HG02763 (cell line): ENCODE data around the gene ZNF710.
"Not testable (repeated sequence)": the region's sequence is repeated elsewhere in the genome, so short reads cannot be mapped to it uniquely, and the experiment has no call there.

ENCODE experiments used
- ATAC-seq: cut with Tn5 transposase; IDR thresholded peaks from one replicate; pipeline ENCODE4 v1.9.1; 2021; ENCODE audit warnings: mild to moderate bottlenecking, moderate library complexity; ENCODE audit not compliant: unreplicated experiment

ZNF710 gene

DNA sequence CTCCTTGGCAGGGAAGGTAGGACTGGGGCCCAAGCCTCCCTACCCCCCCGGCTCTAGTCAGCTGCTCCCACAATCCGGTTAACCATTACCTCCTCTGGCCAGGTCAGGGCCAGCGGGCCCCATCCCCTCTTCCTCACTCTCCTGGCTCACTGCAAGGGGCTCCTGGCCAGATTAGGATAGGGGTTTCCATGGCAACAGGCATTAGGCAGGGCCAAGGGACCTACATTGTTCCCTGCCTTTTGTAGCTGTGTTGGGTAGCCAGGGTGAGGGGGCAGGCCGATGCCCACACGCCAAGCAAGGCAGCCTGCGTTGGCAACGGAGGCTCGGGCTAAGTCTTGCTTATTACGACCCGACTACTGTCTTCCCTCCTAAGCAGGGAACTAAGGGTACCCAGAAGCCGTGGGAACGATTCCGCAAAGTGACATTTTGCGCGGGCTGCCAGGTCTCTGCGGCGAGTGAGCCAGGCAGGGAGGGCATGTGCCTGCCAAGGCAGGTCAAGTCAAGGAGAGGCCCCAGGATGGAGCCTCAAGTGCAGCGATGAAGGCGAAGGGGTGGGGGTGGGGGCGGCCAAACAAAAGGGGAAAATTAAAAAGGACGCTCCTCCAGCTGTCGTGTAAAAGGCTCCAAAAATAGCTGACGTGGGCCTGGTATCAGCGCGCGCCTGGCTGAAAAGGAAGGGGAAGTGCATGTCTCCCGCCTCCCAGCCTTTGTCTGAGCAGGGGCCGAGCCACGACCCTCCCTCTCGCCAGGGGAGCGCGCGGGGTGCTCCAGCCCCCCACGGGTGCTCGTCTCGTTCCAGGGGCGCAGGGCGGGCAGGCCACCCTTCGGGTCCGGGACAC is 100.2 kb downstream of the ZNF710 start:
- ATAC-seq = no peak

DNA sequence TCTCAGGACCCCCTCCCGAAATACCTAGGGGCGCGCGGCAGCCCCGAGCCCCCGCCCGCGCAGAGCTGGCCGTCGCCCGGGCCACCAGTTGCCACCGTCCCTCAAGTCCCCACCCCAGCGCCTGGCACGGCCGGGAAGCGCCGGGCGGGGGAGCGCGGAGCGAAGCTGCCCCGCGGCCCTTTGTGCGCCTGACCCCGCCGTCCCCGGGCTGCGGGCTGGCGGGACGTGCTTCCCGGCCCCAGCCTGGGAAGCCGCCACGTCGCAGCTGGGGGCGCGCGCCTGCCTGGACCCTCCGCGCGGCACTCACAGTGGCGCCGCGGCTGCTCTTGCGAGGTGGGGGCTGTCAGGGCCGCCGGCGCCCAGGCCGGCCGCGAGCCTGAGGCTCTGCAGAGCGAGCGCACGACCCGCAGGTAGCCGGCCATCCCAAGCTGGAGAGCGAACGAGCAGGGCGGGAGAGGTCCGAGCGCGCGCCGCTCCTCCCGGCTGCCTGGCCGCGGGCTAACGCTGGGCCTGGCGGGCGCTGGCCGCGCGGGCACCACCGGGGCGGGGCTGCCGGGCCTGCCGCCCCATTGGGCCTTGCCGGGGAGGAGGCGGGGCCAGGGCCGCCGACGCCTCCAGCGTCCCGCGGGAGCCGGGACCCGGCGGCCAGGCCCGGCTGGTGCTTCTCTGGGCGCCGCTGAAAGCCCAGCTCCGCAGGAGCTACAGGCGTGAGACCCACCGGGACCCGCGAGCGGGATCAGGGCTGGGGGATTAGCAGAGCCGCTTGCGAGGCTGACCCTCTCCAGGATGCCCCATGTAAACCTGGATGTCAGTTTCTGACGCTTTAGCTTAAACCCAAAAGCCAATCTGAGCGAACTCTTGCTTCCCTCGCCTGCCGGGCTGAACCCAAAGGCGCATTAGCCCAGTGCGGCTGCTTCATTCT is 101.1 kb downstream of the ZNF710 start, which contains the start of gene IDH2:
Gene IDH2, minus strand, starts transcription at position 500 of the 922 bp plus-strand sequence. Its CDS starts 78 bp downstream, at position 422.
- ATAC-seq = peak; percentile 63

- ATAC-seq = no peak
Observed at GRCh38 chr15:90103701-90104329, 102.7 kb downstream of the ZNF710 start.

DNA sequence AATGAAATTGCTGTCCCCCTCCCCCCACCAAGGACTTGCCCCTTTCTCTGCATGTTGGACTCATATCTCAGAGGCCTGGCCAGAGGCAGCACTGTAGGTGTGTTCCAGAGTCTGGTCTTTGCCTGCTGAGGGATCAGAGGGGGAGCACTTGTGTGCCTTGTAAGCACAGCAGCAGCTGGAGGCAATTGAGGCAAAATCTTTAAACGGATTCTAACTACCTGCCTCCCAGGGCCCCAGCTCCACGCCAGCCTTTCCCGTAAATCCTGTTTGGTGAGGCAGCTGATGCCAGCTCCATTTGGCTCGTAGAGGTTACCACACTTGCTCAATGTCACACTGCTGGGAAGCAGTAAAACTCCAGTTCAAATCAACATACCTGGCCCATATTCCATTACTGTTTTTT is 103.4 kb downstream of the ZNF710 start:
- no peak for ATAC-seq

GRCh38 chr15:90105521-90105920 is 104.4 kb downstream of the ZNF710 start:
- no peak for ATAC-seq

DNA sequence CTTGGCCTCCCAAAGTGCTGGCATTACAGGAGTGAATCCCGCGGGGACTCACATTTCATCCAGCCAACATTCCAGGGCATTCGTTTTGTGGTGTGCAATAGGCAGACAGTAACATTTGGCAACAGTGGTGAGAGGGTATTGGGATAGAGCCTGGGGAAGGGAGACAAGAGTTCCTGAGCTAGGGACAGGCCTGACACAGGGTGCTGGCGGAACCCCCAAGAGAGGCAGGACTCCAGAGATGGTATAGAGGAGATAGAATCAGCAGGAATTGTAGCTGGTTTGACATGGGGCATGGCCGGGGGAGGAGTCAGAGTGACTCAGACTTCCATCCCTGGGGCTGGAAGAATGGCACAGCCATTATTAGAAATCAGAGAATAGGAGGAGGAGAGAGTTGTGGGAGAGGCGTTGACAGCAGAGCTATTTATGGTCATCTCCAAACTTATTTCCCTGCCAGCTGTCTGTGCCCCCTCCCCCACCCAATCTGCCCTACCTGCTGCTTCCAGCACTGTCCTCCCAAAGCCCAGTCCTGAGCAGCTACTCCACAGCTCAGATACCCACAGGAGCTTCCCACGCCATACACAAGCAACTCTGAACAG is 105.5 kb downstream of the ZNF710 start:
- no peak for ATAC-seq

DNA sequence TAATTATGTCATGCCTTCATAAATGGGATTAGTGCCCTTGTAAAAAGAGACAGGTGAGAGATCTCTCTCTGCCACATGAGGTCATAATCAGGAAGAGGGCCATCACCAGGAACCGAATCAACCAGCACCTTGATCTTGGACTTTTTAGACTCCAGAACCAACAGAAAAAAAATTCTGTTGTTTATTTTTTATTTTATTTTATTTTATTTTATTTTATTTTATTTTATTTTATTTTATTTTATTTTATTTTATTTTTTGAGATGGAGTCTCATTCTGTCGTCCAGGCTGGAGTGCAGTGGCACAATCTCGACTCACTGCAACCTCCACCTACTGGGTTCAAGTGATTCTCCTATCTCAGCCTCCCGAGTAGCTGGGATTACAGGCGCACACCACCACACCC is 106.9 kb downstream of the ZNF710 start:
- not testable (repeated sequence) for ATAC-seq

DNA sequence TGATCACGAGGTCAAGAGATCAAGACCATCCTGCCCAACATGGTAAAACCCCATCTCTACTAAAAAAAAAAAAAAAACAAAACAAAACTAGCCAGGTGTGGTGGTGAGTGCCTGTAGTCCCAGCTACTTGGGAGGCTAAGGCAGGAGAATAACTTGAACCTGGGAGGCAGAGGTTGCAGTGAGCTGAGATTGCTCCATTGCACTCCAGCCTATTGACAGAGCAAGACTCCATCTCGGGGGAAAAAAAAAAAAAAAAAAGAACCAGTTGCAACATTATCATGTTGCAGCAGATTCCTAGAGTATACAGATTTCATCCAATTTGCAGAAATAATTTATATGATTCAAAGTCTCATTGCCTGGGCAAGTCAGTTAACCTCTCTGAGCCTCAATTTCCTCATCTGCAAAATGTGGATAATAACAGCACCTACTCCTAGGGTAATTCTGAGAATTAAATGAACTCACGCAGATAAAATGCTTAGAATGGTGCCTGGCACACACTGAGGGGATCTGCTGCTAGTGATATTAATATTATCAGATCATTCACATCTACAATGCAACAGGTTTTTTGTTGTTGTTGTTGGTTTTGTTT is 108.1 kb downstream of the ZNF710 start:
- ATAC-seq = not testable (repeated sequence)

- ATAC-seq = no peak
Observed at GRCh38 chr15:90113166-90113565, 112.0 kb downstream of the ZNF710 start.

DNA sequence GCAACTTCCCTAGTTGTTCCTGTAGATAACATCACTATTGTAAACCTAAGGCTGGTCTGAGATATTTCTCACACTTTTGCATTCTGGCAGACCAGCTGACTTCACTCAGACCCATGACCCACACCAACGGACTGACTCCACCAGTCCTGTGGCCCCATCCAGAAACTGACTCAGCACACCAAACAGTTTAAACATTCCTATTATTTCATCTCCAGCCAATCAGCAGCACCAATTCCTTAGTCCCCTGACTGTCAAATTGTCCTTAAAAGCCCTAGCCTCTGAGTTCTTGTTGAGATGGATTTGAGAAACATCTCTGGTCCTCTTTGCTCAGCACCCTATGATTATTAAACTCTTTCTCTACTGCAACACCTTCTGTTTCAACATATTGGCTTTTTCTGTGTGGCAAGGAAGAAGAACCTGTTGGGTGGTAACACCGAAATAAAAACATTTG is 113.4 kb downstream of the ZNF710 start:
- no peak for ATAC-seq

GRCh38 chr15:90115783-90116182 is 114.7 kb downstream of the ZNF710 start:
- ATAC-seq = no peak

DNA sequence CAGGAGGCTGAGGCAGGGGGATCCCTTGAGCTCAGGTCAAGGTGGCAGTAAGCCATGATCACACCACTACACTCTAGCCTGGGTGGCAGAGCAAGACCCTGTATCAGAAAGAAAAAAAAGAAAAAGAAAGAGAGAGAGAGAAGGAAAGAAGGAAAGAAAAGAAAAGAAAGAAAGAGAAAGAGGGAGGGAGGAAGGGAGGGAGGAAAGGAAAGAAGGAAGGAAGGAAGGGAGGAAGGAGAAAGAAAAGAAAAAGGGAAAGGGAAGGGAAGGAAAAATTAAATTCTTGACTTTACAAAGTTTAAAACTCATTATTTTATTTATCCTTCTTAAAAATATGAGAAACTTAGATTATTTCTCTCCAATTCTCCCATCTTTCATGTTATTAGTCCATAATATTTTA is 118.2 kb downstream of the ZNF710 start:
- no peak for ATAC-seq

GRCh38 chr15:90121086-90121485 is 120.0 kb downstream of the ZNF710 start:
- no peak for ATAC-seq

- no peak for ATAC-seq
Observed at GRCh38 chr15:90124507-90124906, 123.4 kb downstream of the ZNF710 start.

DNA sequence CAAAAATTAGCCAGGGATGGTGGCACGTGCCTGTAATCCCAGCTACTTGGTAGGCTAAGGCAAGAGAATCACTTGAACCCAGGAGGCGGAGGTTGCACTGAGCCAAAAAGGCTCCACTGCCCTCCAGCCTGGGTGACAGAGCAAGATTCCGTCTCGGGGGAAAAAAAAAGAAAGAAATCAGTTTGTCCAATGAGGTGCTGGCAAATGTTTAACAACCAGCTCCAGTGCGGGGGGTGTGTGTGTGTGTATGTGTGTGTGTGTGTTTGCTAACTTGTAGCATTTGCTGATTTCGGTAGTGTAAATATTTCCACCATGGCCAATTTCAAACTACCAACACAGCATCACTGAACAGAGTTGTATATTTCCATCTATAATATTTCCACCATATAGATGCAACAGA is 124.9 kb downstream of the ZNF710 start:
- ATAC-seq = no peak

GRCh38 chr15:90126596-90127435 is 125.7 kb downstream of the ZNF710 start:
- ATAC-seq = no peak

GRCh38 chr15:90130291-90130690 is 129.2 kb downstream of the ZNF710 start:
- no peak for ATAC-seq
